Activated CD4-positive, alpha-beta memory T cell treated with anti-CD3 and anti-CD28 coated beads, Interleukin-2, amount 10 ng/mL, durations not matched to agents 7 days and 5 days (primary cell): ENCODE results near the gene MFNG. TPM values are rescaled to one million over a fixed set of nuclear protein-coding genes. Genes with fewer than 3 reads are reported as not detected.

Experiments used
- CTCF ChIA-PET: fragments of 350-600 bp; sonication (Branson Sonifier 250); formaldehyde crosslinking; loops from one replicate; lab custom pipeline; 2021; ENCODE audit warnings: antibody characterized with exemption, inconsistent platforms; lab: Charles Lee
- POLR2A ChIA-PET: fragments of 350-600 bp; sonication (Branson Sonifier 250); formaldehyde crosslinking; loops from one replicate; lab custom pipeline; 2021; ENCODE audit warnings: antibody characterized with exemption; lab: Charles Lee
- DNase-seq: peaks from one replicate; pipeline ENCODE4 v3.0.0-alpha.2; 2020
- H3K27ac Mint-ChIP-seq: one replicate; pipeline ENCODE4 v1.8.0; 2021; ENCODE audit warnings: mild to moderate bottlenecking, mixed read lengths
- H3K27me3 Mint-ChIP-seq: one replicate; pipeline ENCODE4 v1.8.0; 2021; ENCODE audit warnings: mixed read lengths
- H3K36me3 Mint-ChIP-seq: one replicate; pipeline ENCODE4 v1.8.0; 2021; ENCODE audit warnings: low read depth, mixed read lengths
- H3K4me1 Mint-ChIP-seq: one replicate; pipeline ENCODE4 v1.8.0; 2021; ENCODE audit warnings: mixed read lengths
- H3K4me3 Mint-ChIP-seq: one replicate; pipeline ENCODE4 v1.8.0; 2021; ENCODE audit warnings: mild to moderate bottlenecking, mixed read lengths
- H3K9me3 Mint-ChIP-seq: one replicate; pipeline ENCODE4 v1.8.0; 2021; ENCODE audit warnings: mixed read lengths
- total RNA-seq, 2 experiments: library from RNA; stranded (reverse); gene quantifications; one replicate each; pipeline ENCODE4 v1.2.3, GENCODE V29; 2021

The MFNG gene
- total RNA-seq, 2 experiments from 2014 or later = 200 to 203 TPM

DNA sequence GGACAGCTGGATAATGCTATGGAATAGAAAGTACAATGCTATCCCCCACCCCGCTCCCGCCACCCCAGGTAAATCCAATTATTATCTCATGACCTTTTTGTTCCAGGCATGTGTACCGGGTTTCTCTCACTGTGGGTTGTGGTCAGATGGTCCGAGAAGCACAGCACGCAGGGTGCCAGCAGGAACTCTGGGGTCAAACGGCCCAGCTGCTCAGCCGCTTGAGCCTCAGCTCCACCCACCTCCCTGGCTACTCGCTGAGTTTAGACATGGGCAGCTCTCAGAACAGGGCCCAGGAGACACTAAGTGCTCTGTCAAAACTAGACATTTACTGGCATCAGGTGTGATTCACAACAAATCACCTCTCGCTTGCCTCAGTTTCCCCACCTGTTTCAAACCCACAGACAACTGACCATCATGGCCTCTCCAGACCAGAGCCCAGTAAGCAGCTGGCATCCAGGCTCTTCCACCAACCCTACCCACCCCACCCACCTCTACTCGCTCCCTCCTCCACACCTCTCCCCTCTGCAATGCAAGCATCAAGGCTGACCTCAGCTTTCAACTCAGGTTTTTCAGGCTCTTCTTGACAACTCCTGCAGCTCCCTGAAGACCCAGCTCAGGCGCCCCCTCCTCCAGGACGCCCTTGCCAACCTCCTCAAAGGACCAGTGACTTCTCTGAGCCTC is 13.0 kb upstream of the MFNG start:
- Mint-ChIP-seq H3K36me3 (no peaks in the 10 kb centered on the region), H3K4me3 (no peak overlapping the region), H3K4me1 (peaks cover 9% of the 10 kb centered on the region), H3K27me3 (peaks cover 17% of the 10 kb centered on the region), H3K27ac (no peak overlapping the region), H3K9me3 (no peaks in the 10 kb centered on the region)
- POLR2A ChIA-PET = interaction anchor here (1.3 to 3.8 kb wide), 2 partner anchors 14 to 16 kb away, joined by 3 to 18 read pairs; partner anchors contain the start of gene MFNG
- DNase-seq = no peak
- CTCF ChIA-PET = interaction anchor here (0.9 to 3.1 kb wide), 5 partner anchors 8 to 183 kb away, joined by 3 to 18 read pairs (median 4); no protein-coding TSS in a partner anchor

DNA sequence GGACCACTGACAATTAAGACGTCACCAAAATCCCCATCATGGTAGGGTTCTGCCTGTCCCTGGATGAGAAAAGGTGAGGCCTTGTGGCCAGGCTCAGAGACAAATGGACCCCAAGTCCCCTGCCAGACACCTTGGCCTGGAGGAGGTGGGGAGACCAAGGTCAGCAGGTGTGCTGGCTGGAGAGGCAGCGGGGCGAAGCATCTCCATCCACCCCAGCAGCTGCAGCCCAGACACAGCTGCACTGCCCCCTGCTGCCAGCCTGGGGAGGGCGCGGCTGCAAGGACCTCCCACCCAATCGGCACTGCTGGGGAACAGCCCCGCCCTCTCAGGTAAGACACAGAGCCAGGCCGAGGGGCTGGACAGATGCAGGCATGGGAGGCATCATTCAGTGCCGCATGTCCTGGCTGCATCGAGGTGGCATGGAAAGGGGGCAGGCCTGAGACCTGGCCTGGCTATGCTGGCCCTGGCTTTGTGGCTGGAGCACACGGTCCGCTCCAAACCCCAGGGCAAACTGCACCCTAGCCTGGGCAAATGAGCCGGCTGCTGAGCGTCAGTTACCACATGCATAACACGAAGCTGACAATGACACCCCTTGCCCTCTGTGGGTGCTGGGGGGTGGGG is 12.2 kb upstream of the MFNG start:
- Mint-ChIP-seq H3K4me1 (peaks cover 12% of the 10 kb centered on the region), H3K27me3 (peaks cover 18% of the 10 kb centered on the region), H3K9me3 (no peaks in the 10 kb centered on the region), H3K27ac (no peak overlapping the region), H3K36me3 (no peaks in the 10 kb centered on the region), H3K4me3 (no peak overlapping the region)
- DNase-seq = peak; percentile 75
- ChIA-PET CTCF (interaction anchor here (0.6 to 3.7 kb wide), 10 partner anchors 9 to 182 kb away, joined by 3 to 18 read pairs (median 4); partner anchors contain the start of gene MFNG), POLR2A (interaction anchor here (1.3 to 3.8 kb wide), 2 partner anchors 13 to 16 kb away, joined by 3 to 18 read pairs; partner anchors contain the start of gene MFNG)

DNA sequence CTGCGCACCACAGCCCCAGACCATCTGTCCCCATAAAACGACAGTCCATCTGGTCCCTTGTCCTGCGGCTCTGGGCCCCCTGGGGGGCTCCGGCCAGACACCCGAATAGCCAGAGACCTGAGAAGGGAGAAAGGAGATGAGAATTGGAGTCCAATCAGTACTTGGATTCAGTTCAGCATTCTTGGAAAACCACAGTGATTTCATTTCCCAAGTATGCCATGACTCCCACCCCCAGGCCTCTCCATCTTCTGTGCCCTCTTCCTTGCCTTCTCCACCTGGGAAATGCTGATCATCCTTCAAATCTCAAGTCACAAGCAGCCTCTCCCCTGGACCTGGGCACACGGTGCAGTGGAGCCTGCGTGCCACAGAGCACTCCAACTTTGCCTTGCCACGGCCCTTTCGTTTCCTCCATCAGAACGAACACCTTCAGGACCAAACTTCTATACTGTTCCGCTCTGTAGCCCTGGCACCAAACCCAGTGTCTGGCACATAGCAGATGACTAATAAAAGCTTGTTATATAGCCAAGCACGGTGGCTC is 10.9 kb upstream of the MFNG start:
- Mint-ChIP-seq H3K27me3 (peaks cover 16% of the 10 kb centered on the region), H3K36me3 (no peaks in the 10 kb centered on the region), H3K9me3 (no peaks in the 10 kb centered on the region), H3K27ac (no peak overlapping the region), H3K4me1 (peaks cover 20% of the 10 kb centered on the region), H3K4me3 (no peak overlapping the region)
- ChIA-PET POLR2A (interaction anchor here (1.2 to 3.8 kb wide), 2 partner anchors 11 to 251 kb away, joined by 4 to 18 read pairs; partner anchors contain the start of gene MFNG), CTCF (interaction anchor here (0.7 to 3.7 kb wide), 5 partner anchors 8 to 1302 kb away, joined by 3 to 18 read pairs (median 4); partner anchors contain the start of gene MFNG)
- no peak for DNase-seq

- H3K36me3 Mint-ChIP-seq = no peaks in the 10 kb centered on the region
- no peaks in the 10 kb centered on the region for H3K9me3 Mint-ChIP-seq
- H3K4me3 Mint-ChIP-seq = no peak overlapping the region
- H3K27me3 Mint-ChIP-seq = peaks cover 16% of the 10 kb centered on the region
- ChIA-PET CTCF (interaction anchor here (3.1 to 3.7 kb wide), 2 partner anchors 10 to 24 kb away, joined by 16 to 18 read pairs; partner anchors contain the start of gene MFNG), POLR2A (interaction anchor here (1.2 kb wide), 1 partner anchor 251 kb away, joined by 4 read pairs; no protein-coding TSS in a partner anchor)
- H3K27ac Mint-ChIP-seq = no peak overlapping the region
- H3K4me1 Mint-ChIP-seq = peaks cover 17% of the 10 kb centered on the region
- no peak for DNase-seq
These were observed 10.5 kb upstream of the MFNG start for GRCh38 chr22:37496651-37497050.

DNA sequence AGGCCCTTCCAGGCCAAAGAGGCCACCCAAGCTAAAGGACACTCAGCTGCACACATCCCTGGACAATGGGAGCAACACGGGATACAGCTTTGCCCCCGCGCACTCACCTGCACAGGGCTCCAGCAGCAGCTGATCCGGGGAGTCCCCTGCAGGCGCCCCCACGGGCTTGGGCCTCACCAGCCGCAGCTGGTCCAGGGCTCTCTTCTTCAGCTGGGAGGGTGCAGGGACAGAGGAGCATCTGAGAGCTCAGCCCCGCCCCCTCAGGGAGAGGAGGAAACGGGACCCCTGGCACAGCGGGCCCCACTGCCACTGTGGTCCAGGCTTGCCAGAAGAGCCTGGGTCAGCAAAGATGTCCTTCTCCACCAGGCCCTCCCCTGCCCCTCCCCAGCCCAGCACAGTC is 7.8 kb upstream of the MFNG start:
- CTCF ChIA-PET = interaction anchor here (0.9 to 1.3 kb wide), 3 partner anchors 11 to 98 kb away, joined by 3 to 6 read pairs (median 4); no protein-coding TSS in a partner anchor
- Mint-ChIP-seq H3K9me3 (no peaks in the 10 kb centered on the region), H3K27ac (no peak overlapping the region), H3K4me3 (no peak overlapping the region), H3K27me3 (peaks cover 6% of the 10 kb centered on the region), H3K36me3 (no peaks in the 10 kb centered on the region), H3K4me1 (peaks cover 24% of the 10 kb centered on the region)
- no peak for DNase-seq
- POLR2A ChIA-PET = no interaction called here

- Mint-ChIP-seq H3K4me3 (no peak overlapping the region), H3K36me3 (no peaks in the 10 kb centered on the region), H3K9me3 (no peaks in the 10 kb centered on the region), H3K4me1 (peaks cover 35% of the 10 kb centered on the region), H3K27me3 (peaks cover 5% of the 10 kb centered on the region), H3K27ac (no peak overlapping the region)
- CTCF ChIA-PET = interaction anchor here (0.5 kb wide), 1 partner anchor 461 kb away, joined by 6 read pairs; no protein-coding TSS in a partner anchor
- peak; percentile 77 for DNase-seq
- POLR2A ChIA-PET = no interaction called here
These were observed 6.5 kb upstream of the MFNG start for GRCh38 chr22:37492428-37493344.

DNA sequence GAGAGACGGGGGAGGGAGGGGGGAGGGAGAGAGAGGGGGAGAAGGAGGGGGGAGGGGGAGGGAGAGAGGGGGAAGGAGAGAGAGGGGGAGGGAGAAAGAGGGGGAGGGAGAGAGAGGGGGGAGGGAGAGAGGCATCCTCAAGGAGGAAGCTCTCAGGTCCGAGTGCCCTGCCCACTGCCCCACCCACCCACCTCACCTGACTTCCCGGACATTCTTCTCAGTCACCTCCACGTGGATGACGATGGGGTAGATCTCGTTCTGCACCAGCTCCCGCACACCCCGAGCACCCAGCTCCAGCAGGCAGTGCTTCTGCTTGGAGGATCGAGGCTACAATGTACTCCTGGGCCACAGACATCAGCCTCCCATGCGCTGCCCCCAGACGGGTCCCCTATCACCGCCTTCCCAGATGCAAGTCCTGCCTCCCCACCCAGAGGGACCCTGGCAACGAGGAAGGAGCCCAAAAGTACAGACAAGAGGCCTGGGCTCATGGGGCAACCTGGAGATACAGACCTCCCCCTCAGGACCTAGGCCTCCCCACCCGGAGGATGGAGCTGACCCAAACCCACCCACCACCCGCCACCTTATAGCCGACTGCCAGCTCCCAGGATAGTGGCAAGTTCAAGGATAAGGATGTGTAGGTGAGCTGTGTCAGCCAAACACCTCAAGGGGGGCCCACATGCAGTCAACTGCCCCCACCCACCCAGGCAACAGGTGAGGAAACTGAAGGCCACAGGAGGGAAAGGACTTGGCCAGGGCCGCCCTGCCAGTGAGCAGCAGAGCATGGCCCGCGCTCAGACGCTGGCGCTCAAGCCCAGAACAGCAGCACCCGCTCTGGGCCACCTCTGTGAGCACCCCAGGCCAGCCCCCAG is 5.6 kb upstream of the MFNG start:
- no peak overlapping the region for H3K27ac Mint-ChIP-seq
- peaks cover 4% of the 10 kb centered on the region for H3K27me3 Mint-ChIP-seq
- ChIA-PET POLR2A (no interaction called here), CTCF (interaction anchor here (0.7 kb wide), 1 partner anchor 9 kb away, joined by 3 read pairs; no protein-coding TSS in a partner anchor)
- no peaks in the 10 kb centered on the region for H3K36me3 Mint-ChIP-seq
- H3K4me3 Mint-ChIP-seq = no peak overlapping the region
- no peak for DNase-seq
- no peaks in the 10 kb centered on the region for H3K9me3 Mint-ChIP-seq
- peaks cover 44% of the 10 kb centered on the region for H3K4me1 Mint-ChIP-seq

DNA sequence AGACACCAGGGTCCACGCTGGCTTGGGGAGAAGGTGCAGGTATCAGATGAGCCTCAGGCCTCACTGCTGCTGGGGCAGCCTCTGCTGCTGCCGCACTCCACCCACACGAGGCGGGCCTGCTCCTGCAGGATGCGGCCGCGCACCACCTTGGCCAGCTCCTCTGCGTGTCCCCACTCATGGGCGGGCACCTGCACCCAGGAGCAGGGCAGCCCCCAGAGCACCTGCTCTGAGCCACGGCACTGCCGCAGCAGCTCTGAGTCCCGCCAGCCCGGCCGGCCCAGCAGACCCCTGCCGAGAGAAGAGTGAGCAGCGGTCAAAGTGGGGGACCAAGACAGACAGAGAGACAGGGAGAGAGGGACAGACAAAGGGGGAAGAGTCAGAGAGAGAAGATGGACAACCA is 4.9 kb upstream of the MFNG start:
- H3K4me3 Mint-ChIP-seq = no peak overlapping the region
- no peaks in the 10 kb centered on the region for H3K9me3 Mint-ChIP-seq
- peaks cover 49% of the 10 kb centered on the region for H3K4me1 Mint-ChIP-seq
- CTCF ChIA-PET = interaction anchor here (0.7 kb wide), 1 partner anchor 9 kb away, joined by 3 read pairs; no protein-coding TSS in a partner anchor
- H3K27me3 Mint-ChIP-seq = peaks cover 2% of the 10 kb centered on the region
- H3K27ac Mint-ChIP-seq = no peak overlapping the region
- POLR2A ChIA-PET = no interaction called here
- no peak for DNase-seq
- no peaks in the 10 kb centered on the region for H3K36me3 Mint-ChIP-seq

DNA sequence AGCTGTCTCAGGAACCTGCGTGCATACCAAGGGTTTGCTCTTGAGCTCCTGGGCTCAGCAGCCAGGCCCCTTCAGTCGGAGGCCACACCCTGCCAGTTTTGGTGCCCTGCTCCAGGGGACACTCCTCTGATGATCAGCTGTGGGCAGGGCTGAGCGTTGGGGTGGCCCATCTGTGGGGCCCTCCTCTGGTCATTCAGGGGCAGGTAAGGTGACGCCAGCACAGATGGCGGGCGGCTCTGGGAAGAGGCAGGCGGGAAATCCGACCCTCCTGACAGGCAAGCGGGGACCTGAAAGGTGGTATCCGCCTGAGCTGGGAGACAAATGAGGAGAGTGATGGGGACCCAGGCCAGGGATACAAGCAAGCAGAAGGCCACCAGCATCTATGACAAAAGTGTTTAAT is 3.8 kb upstream of the MFNG start:
- Mint-ChIP-seq H3K4me3 (no peak overlapping the region), H3K27ac (no peak overlapping the region), H3K27me3 (peaks cover 2% of the 10 kb centered on the region), H3K9me3 (no peaks in the 10 kb centered on the region), H3K36me3 (peaks cover 7% of the 10 kb centered on the region), H3K4me1 (peaks cover 49% of the 10 kb centered on the region)
- ChIA-PET CTCF (interaction anchor here (1.5 kb wide), 1 partner anchor 18 kb away, joined by 9 read pairs; no protein-coding TSS in a partner anchor), POLR2A (interaction anchor here (1.0 to 1.2 kb wide), 2 partner anchors 21 to 180 kb away, joined by 3 to 4 read pairs; no protein-coding TSS in a partner anchor)
- no peak for DNase-seq

- H3K4me1 Mint-ChIP-seq = peaks cover 49% of the 10 kb centered on the region
- H3K27ac Mint-ChIP-seq = no peak overlapping the region
- H3K36me3 Mint-ChIP-seq = peaks cover 19% of the 10 kb centered on the region
- no peaks in the 10 kb centered on the region for H3K9me3 Mint-ChIP-seq
- CTCF ChIA-PET = interaction anchor here (1.1 to 4.1 kb wide), 3 partner anchors 9 to 16 kb away, joined by 4 to 27 read pairs (median 9); no protein-coding TSS in a partner anchor
- no peak overlapping the region for H3K4me3 Mint-ChIP-seq
- H3K27me3 Mint-ChIP-seq = peaks cover under 1% of the 10 kb centered on the region
- DNase-seq = no peak
- POLR2A ChIA-PET = no interaction called here
These were observed 2.4 kb upstream of the MFNG start for GRCh38 chr22:37488337-37489135.
